Ishikawa (cell line): ENCODE measurements around the gene EEF1AKMT4.

ENCODE experiments used
- CEBPB ChIP-seq: IDR thresholded peaks from 2 replicates; pipeline ENCODE4 v1.6.1; 2012
- CREB1 ChIP-seq: IDR thresholded peaks from 2 replicates; pipeline ENCODE4 v1.6.1; 2012; ENCODE audit warnings: low read depth
- EGR1 ChIP-seq: IDR thresholded peaks from 2 replicates; pipeline ENCODE4 v1.6.1; 2012
- EP300 ChIP-seq: IDR thresholded peaks from 2 replicates; pipeline ENCODE4 v1.6.1; 2012; ENCODE audit warnings: borderline replicate concordance
- FOXM1 ChIP-seq: IDR thresholded peaks from 2 replicates; pipeline ENCODE4 v1.6.1; 2012; ENCODE audit warnings: low read depth, borderline replicate concordance
- NFIC ChIP-seq: IDR thresholded peaks from 2 replicates; pipeline ENCODE4 v1.6.1; 2012
- RAD21 ChIP-seq: IDR thresholded peaks from 2 replicates; pipeline ENCODE4 v1.6.1; 2012; ENCODE audit warnings: low read depth
- TAF1 ChIP-seq: IDR thresholded peaks from 2 replicates; pipeline ENCODE4 v1.6.1; 2012; ENCODE audit warnings: low read depth, mild to moderate bottlenecking
- TCF12 ChIP-seq: IDR thresholded peaks from 2 replicates; pipeline ENCODE4 v1.6.1; 2012; ENCODE audit warnings: low read depth
- TEAD4 ChIP-seq: IDR thresholded peaks from 2 replicates; pipeline ENCODE4 v1.6.1; 2012
- YY1 ChIP-seq: IDR thresholded peaks from 2 replicates; pipeline ENCODE4 v1.6.1; 2012; ENCODE audit warnings: low read depth
- ZBTB7A ChIP-seq: IDR thresholded peaks from 2 replicates; pipeline ENCODE4 v1.6.1; 2012; ENCODE audit warnings: low read depth
- TF ChIP-seq, protein P1 (sequence below): IDR thresholded peaks from 2 replicates; pipeline ENCODE4 v1.6.1; 2012
- TF ChIP-seq, protein P2 (sequence below): IDR thresholded peaks from 2 replicates; pipeline ENCODE4 v1.6.1; 2012; ENCODE audit warnings: low read depth, mild to moderate bottlenecking
- TF ChIP-seq, protein P3 (sequence below): IDR thresholded peaks from 2 replicates; pipeline ENCODE4 v1.6.1; 2012

Gene EEF1AKMT4

DNA sequence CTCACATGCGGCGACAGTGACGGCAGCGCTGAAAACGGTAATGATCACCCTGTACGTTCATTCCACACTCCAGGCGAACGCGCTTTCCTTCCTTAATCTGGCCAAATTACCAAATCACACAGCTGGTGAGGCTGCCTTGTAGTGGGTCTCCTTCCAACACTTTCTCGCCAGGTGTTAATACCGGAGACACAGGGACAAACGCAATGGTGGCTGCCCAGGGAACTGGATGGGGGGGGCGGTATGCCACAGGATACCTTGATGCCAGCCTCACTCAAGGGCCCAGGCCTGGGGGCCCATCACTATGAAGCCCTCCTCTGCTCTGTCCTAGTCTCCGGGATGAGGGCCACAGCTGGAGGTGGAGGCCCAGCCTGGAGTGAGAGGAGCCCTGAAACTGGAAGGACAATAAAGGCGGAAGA lies 13.3 kb downstream of the EEF1AKMT4 start:
- no peak for TF ChIP-seq TAF1
- TF ChIP-seq, protein P1, sequence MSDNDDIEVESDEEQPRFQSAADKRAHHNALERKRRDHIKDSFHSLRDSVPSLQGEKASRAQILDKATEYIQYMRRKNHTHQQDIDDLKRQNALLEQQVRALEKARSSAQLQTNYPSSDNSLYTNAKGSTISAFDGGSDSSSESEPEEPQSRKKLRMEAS = peak; percentile 81; the same call in 1 of the 2 replicates

DNA sequence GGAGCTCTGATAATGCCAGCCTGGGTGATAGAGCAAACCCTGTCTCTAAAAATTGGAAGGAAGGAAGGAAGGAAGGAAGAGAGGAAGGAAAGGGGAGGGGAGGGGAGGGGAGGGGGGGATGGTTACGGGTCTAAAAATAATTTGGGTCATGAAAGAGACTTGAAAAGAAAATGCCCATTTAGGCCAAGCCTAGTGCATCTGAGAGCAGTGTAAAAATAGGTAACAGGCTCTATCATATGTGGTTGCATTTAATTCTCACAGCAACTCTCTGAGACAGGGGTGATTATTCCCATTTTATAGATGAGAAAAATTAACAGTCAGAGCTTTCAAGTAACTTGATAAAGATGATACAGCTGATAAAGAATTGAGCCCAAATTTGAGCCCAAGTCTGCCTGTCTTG lies 22.8 kb downstream of the EEF1AKMT4 start:
- TF ChIP-seq TAF1 (no peak), EP300 (no peak), RAD21 (no peak), CEBPB (no peak), CREB1 (no peak)
- TF ChIP-seq, protein P1 = no peak
- TF ChIP-seq, protein P2, sequence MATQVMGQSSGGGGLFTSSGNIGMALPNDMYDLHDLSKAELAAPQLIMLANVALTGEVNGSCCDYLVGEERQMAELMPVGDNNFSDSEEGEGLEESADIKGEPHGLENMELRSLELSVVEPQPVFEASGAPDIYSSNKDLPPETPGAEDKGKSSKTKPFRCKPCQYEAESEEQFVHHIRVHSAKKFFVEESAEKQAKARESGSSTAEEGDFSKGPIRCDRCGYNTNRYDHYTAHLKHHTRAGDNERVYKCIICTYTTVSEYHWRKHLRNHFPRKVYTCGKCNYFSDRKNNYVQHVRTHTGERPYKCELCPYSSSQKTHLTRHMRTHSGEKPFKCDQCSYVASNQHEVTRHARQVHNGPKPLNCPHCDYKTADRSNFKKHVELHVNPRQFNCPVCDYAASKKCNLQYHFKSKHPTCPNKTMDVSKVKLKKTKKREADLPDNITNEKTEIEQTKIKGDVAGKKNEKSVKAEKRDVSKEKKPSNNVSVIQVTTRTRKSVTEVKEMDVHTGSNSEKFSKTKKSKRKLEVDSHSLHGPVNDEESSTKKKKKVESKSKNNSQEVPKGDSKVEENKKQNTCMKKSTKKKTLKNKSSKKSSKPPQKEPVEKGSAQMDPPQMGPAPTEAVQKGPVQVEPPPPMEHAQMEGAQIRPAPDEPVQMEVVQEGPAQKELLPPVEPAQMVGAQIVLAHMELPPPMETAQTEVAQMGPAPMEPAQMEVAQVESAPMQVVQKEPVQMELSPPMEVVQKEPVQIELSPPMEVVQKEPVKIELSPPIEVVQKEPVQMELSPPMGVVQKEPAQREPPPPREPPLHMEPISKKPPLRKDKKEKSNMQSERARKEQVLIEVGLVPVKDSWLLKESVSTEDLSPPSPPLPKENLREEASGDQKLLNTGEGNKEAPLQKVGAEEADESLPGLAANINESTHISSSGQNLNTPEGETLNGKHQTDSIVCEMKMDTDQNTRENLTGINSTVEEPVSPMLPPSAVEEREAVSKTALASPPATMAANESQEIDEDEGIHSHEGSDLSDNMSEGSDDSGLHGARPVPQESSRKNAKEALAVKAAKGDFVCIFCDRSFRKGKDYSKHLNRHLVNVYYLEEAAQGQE = no peak
- TF ChIP-seq, protein P3, sequence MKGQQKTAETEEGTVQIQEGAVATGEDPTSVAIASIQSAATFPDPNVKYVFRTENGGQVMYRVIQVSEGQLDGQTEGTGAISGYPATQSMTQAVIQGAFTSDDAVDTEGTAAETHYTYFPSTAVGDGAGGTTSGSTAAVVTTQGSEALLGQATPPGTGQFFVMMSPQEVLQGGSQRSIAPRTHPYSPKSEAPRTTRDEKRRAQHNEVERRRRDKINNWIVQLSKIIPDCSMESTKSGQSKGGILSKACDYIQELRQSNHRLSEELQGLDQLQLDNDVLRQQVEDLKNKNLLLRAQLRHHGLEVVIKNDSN = no peak

DNA sequence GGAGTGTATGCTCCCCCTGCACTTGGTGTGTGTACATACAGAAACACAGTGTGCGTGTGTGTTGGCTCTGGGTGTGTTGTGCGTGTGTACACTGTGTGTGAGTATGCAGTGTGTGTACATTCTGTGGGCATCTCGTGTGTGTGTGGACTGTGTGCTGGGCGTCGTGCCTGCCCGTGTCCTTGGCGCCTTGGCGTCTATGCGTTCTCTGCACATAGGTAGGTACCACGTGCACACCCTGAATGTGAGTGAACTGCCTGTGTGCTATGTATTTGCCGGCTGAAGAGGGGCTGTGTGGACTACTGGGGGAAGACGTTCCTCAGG lies 25.9 kb downstream of the EEF1AKMT4 start:
- TF ChIP-seq, protein P1 = no peak
- no peak for TF ChIP-seq CREB1
- TF ChIP-seq NFIC = no peak

DNA sequence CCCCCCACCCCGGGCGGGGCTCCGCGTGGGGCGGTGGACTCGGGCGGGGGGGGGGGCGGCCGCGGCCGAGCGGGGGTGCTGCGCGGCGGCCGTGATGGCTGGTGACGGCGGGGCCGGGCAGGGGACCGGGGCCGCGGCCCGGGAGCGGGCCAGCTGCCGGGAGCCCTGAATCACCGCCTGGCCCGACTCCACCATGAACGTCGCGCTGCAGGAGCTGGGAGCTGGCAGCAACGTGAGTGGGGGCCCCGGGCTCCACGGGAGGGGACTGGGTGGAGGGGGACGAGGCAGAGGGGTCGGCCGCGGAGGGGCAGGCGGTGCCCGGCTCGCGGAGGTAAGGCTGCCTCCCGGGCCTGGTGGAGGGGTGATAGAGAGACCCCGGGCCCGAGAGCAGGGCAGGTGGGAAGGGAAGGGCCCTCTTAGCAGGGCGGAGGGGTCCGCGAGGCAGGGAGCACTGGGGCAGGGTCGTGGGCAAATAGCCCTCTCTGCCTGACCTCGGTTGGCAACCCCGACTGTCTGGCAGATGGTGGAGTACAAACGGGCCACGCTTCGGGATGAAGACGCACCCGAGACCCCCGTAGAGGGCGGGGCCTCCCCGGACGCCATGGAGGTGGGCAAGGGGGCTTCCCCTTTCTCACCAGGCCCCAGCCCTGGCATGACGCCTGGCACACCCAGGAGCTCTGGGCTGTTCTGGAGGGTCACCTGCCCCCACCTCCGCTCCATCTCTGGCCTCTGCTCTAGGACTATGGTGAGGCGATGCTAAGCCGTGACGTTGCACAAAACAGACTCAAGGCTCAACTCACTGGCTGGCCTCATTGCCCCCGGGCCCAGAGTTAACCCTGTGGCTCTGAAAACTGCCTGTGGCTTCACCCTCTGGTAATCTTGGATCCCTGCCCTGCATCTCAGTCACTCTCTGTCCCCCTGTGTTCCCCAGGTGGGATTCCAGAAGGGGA lies 26.8 kb downstream of the EEF1AKMT4 start, which contains the start of gene ECE2:
ECE2 (plus strand) TSS at position 62 of the 950 bp plus-strand sequence; CDS start at position 194, 132 bp downstream.
- no peak for TF ChIP-seq FOXM1
- TF ChIP-seq EP300 = no peak
- no peak for TF ChIP-seq NFIC
- no peak for TF ChIP-seq RAD21
- no peak for TF ChIP-seq TCF12
- no peak for TF ChIP-seq ZBTB7A
- TF ChIP-seq, protein P1 = no peak
- no peak for TF ChIP-seq YY1
- TF ChIP-seq TAF1 = no peak
- TF ChIP-seq, protein P3 = no peak
- TF ChIP-seq CEBPB = no peak
- no peak for TF ChIP-seq EGR1
- no peak for TF ChIP-seq TEAD4

DNA sequence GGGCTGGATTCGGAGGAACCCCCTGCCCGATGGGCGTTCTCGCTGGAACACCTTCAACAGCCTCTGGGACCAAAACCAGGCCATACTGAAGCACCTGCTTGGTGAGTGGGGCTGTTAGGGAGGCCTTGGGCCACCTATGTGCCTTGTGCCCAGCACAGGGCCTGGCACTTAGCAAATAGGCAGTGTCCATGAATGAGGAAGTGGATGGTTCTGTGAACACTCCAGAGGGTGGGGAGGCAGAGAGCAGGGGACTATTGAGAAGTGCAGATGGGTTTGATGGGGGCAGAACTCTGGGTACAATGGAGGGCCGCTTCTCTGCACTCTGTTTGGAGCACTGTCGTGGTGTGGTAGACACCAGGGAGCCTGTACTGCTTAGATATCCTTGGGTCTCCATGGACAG lies 27.9 kb downstream of the EEF1AKMT4 start:
- TF ChIP-seq YY1 (no peak), TCF12 (no peak), RAD21 (no peak), EP300 (no peak), TEAD4 (no peak), ZBTB7A (no peak), CREB1 (no peak), FOXM1 (no peak), NFIC (no peak), TAF1 (no peak), EGR1 (no peak), CEBPB (no peak)
- TF ChIP-seq, protein P3 = no peak
- TF ChIP-seq, protein P1 = no peak
- TF ChIP-seq, protein P2 = no peak
